ENCODE results near the gene PRSS53.

DNA sequence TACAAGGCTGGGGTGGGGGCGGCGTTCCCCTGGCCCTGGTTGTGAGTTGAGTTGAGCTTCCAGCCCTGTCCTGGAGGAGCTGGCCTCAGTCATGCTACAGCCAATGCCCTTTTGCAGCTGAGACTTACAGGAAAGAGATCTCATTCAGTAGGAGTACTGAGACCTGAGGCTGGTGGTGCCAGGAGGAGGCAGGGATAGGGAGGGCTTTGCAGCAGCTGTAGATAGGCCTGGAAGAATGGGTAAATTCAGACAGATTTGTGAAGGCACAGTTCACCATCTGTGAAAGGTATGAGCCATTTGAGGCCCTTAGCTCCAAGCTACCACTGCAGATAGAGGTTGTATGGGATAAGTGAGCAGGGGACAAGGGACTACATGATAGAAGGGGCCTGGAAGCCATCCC lies 49.8 kb downstream of the PRSS53 start:
- TF ChIP-seq POLR2A (IDR thresholded peaks at IDR 0.05): no peak
- TF ChIP-seq POLR2AphosphoS5 (IDR thresholded peaks at IDR 0.05): no peak
- TF ChIP-seq CTCF (IDR thresholded peaks at IDR 0.05): no peak

Data from gastroesophageal sphincter (tissue), 3 donors.